Adrenal gland (tissue), 5 donors: ENCODE measurements around the gene MRFAP1.

Experiments
- CTCF ChIP-seq, 6 experiments: fragments of 450-650 bp in 4 of 6; fragments of 200-600 bp in 2 of 6; sonication (generic) in 1 of 6; IDR thresholded peaks; 1 replicate in 5 of 6; 2 replicates in 1 of 6; pipeline versions ENCODE4 v1.5.1 to v1.8.0; 2016 to 2021; ENCODE audit warnings: antibody characterized with exemption in 6 of 6, mild to moderate bottlenecking in 2 of 6, moderate library complexity in 1 of 6
- POLR2A ChIP-seq, 2 donors: fragments of 450-650 bp; IDR thresholded peaks; one replicate each; pipeline ENCODE4 v1.6.1; 2017; ENCODE audit warnings: antibody characterized with exemption in 2 of 2, mild to moderate bottlenecking in 2 of 2, moderate library complexity in 1 of 2
- donor health status: DM: no; HTN: no; CAD: no.

GRCh38 chr4:6605605-6606004 lies 34.9 kb upstream of the MRFAP1 start:
- TF ChIP-seq CTCF (IDR thresholded peaks at IDR 0.05): no peak
- TF ChIP-seq POLR2A (IDR thresholded peaks at IDR 0.05): no peak
